Measurements from ENCODE around the gene CCDC51.

DNA sequence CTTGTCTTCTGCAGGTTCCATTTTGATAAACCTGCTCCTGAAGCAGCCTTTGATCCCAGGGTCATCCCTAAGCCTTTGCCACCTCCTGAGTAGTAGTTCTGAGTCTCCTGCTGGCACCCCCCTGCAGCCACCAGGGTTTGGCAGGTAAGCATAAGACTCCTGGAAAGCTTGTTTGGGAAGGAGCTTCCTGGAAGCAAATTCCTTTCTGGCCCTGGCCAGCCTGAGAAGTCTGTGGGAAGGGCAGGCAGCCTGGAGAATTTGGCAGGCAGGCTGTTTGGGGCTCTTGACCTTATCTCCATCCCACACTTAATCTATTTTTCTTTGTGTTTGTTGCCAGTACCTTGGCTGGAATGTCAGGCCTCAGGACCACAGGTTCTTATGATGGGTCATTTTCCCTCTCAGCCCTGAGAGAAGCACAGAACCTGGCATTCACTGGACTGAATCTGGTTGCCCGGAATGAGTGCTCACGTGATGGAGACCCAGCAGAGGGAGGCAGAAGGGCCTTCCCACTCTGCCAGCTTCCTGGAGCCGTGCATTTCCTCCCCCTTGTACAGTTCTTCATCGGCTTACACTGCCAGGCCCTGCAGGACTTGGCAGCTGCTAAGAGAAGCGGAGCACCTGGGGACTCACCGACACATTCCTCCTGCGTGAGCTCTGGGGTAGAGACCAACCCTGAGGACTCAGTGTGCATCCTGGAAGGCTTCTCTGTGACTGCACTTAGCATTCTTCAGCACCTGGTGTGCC, 20.0 kb upstream of the CCDC51 start:
- no peak for TF ChIP-seq RAD21 (IDR thresholded peaks at IDR 0.05; ENCODE audit: low read depth)
- TF ChIP-seq, protein P1, sequence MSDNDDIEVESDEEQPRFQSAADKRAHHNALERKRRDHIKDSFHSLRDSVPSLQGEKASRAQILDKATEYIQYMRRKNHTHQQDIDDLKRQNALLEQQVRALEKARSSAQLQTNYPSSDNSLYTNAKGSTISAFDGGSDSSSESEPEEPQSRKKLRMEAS (IDR thresholded peaks at IDR 0.05), result no peak
